ENCODE measurements around the gene PCDHA1. TPM values are rescaled to one million over a fixed set of nuclear protein-coding genes. Genes with fewer than 3 reads are reported as not detected.

PCDHA1 gene
- polyA plus RNA-seq, 1 donor = not detected

GRCh38 chr5:141042555-141042954 is 256.6 kb downstream of the PCDHA1 start:
- no peak for DNase-seq

DNA sequence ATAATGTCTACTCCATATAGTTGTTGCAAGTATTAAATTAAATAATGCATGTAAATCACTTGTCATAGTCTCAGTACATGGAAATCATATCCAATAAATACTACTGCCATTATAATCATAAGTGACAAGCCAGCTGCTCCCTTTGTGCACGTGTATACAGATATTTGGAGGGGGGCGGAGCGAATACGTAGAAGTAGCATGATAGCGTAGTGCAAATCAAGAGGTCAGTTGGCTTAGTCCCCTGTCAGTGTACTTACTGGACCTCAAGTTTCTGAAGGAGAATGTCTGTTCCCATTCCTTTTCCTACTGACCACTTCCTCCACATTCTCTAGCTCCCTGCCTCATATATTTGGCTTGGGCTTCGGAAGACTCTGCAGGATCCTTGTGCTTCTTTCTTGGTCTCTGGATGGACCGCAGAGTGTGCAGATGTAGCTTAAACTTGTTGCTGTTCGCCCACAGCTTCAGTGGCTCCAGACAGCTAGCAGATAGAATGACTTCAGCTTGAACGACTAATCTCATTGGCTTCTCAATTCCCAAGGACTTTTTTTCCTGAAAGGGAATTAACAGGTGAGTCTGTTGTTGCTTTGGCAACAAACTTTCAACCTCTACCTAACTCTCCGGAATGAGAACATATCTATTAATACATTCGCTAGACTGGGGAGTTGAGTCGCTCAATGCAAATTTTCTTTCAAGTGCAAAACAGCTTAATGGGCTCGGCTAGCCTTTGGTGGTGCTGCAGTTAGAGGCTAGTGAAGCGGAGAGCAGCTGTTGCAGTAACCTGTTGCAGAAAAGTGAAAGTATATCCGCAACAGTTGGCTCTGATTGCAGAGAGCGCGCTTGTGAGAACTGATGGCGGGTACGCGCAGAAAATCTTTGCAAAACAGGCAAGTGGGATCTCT is 264.9 kb downstream of the PCDHA1 start, which contains the start of gene PCDHB1:
TSS of gene PCDHB1 (plus strand) at position 753 of the 899 bp plus-strand sequence. CDS start at position 850, 97 bp downstream.
- no peak for DNase-seq

DNA sequence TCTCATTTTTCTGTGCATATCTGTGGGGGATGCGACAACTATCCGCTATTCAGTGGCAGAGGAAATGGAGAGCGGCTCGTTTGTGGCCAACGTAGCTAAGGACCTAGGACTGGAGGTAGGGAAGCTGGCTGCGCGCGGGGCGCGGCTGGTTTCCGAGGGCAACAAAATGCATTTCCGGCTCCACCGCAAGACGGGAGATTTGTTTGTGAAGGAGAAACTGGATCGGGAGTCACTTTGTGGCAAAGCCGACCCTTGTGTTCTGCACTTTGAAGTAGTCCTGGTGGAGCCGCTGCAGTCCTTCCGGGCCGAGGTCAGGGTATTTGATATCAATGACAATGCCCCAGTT is 265.6 kb downstream of the PCDHA1 start:
- DNase-seq = no peak

Other genes starting within 250 kb of the PCDHA1 start
- 10.5 TPM for gene EIF4EBP3, start 238.5 kb upstream of the PCDHA1 start, polyA plus RNA-seq (ENCODE audit: insufficient read length)
- gene SRA1, start 228.7 kb upstream of the PCDHA1 start, polyA plus RNA-seq (ENCODE audit: insufficient read length) = 27.2 TPM
- 58.6 TPM for gene APBB3, start 221.5 kb upstream of the PCDHA1 start, polyA plus RNA-seq (ENCODE audit: insufficient read length)
- gene SLC35A4, start 221.3 kb upstream of the PCDHA1 start, polyA plus RNA-seq (ENCODE audit: insufficient read length) = 80.1 TPM
- gene CD14, start 153.0 kb upstream of the PCDHA1 start, polyA plus RNA-seq (ENCODE audit: insufficient read length) = 5.6 TPM
- 19.8 TPM for gene TMCO6, start 146.7 kb upstream of the PCDHA1 start, polyA plus RNA-seq (ENCODE audit: insufficient read length)
- 69.0 TPM for gene NDUFA2, start 138.5 kb upstream of the PCDHA1 start, polyA plus RNA-seq (ENCODE audit: insufficient read length)
- 170 TPM for gene IK, start 138.3 kb upstream of the PCDHA1 start, polyA plus RNA-seq (ENCODE audit: insufficient read length)
- gene WDR55, start 121.2 kb upstream of the PCDHA1 start, polyA plus RNA-seq (ENCODE audit: insufficient read length) = 19.6 TPM
- gene DND1, start 112.6 kb upstream of the PCDHA1 start, polyA plus RNA-seq (ENCODE audit: insufficient read length) = 0.35 TPM
- 83.4 TPM for gene HARS1, start 94.8 kb upstream of the PCDHA1 start, polyA plus RNA-seq (ENCODE audit: insufficient read length)
- 61.0 TPM for gene HARS2, start 94.7 kb upstream of the PCDHA1 start, polyA plus RNA-seq (ENCODE audit: insufficient read length)
- gene ZMAT2, start 85.7 kb upstream of the PCDHA1 start, polyA plus RNA-seq (ENCODE audit: insufficient read length) = 124 TPM
- gene PCDHA2, start 8.7 kb downstream of the PCDHA1 start, polyA plus RNA-seq (ENCODE audit: insufficient read length) = 0.20 TPM
- 0.47 TPM for gene PCDHA3, start 14.9 kb downstream of the PCDHA1 start, polyA plus RNA-seq (ENCODE audit: insufficient read length)
- 1.00 TPM for gene PCDHA4, start 20.9 kb downstream of the PCDHA1 start, polyA plus RNA-seq (ENCODE audit: insufficient read length)
- gene PCDHA5, start 35.5 kb downstream of the PCDHA1 start, polyA plus RNA-seq (ENCODE audit: insufficient read length) = 0.18 TPM
- gene PCDHA6, start 41.8 kb downstream of the PCDHA1 start, polyA plus RNA-seq (ENCODE audit: insufficient read length) = 0.38 TPM
- gene PCDHA7, start 48.1 kb downstream of the PCDHA1 start, polyA plus RNA-seq (ENCODE audit: insufficient read length) = 0.35 TPM
- gene PCDHA8, start 55.0 kb downstream of the PCDHA1 start, polyA plus RNA-seq (ENCODE audit: insufficient read length) = 0.17 TPM
- 0.03 TPM for gene PCDHA9, start 62.2 kb downstream of the PCDHA1 start, polyA plus RNA-seq (ENCODE audit: insufficient read length)
- gene PCDHA10, start 69.8 kb downstream of the PCDHA1 start, polyA plus RNA-seq (ENCODE audit: insufficient read length) = 0.62 TPM
- 0.52 TPM for gene PCDHA11, start 82.8 kb downstream of the PCDHA1 start, polyA plus RNA-seq (ENCODE audit: insufficient read length)
- gene PCDHA12, start 89.2 kb downstream of the PCDHA1 start, polyA plus RNA-seq (ENCODE audit: insufficient read length) = 0.23 TPM
- not detected for gene PCDHA13, start 96.0 kb downstream of the PCDHA1 start, polyA plus RNA-seq (ENCODE audit: insufficient read length)
- gene PCDHAC1, start 140.2 kb downstream of the PCDHA1 start, polyA plus RNA-seq (ENCODE audit: insufficient read length) = 0.13 TPM
- gene PCDHAC2, start 180.3 kb downstream of the PCDHA1 start, polyA plus RNA-seq (ENCODE audit: insufficient read length) = 0.93 TPM

Measured in left kidney (tissue), 2 donors.